GM12873 (cell line): ENCODE measurements around the gene VPS18.

Experiments used
- TF ChIP-seq, protein P1 (sequence below): IDR thresholded peaks from 2 replicates; pipeline ENCODE4 v1.5.1; 2012; ENCODE audit warnings: low read depth, mild to moderate bottlenecking, moderate library complexity, low read length, control low read depth; ENCODE audit not compliant: insufficient read depth; ENCODE audit errors: missing control alignments

Gene VPS18

DNA sequence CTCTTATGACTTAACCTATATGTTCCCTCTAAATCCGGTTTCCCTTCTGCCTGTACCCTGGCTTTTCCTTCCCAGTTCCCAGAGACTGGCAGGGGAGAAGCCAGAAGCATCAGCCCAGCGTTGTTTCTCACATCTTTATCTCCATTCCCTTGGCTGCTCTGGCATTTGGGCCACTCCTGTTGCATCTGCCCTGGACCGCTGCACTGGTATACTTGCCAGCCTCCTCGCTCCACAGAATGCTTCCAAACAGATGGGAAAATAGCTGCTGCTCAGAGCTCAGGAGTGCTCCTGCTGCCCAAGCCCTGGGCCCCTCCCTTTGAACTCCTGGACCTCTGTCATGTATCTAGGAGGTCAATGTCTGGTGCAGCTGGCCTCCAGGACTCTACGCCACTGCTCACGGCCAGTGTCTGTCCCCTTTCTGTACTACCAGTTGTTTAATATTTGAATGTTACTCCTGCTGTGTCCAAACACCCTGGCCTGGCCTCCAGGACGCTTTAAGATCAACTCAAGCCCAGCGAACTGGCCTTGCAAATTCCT is 43.6 kb upstream of the VPS18 start:
- TF ChIP-seq, protein P1, sequence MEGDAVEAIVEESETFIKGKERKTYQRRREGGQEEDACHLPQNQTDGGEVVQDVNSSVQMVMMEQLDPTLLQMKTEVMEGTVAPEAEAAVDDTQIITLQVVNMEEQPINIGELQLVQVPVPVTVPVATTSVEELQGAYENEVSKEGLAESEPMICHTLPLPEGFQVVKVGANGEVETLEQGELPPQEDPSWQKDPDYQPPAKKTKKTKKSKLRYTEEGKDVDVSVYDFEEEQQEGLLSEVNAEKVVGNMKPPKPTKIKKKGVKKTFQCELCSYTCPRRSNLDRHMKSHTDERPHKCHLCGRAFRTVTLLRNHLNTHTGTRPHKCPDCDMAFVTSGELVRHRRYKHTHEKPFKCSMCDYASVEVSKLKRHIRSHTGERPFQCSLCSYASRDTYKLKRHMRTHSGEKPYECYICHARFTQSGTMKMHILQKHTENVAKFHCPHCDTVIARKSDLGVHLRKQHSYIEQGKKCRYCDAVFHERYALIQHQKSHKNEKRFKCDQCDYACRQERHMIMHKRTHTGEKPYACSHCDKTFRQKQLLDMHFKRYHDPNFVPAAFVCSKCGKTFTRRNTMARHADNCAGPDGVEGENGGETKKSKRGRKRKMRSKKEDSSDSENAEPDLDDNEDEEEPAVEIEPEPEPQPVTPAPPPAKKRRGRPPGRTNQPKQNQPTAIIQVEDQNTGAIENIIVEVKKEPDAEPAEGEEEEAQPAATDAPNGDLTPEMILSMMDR, result no peak

DNA sequence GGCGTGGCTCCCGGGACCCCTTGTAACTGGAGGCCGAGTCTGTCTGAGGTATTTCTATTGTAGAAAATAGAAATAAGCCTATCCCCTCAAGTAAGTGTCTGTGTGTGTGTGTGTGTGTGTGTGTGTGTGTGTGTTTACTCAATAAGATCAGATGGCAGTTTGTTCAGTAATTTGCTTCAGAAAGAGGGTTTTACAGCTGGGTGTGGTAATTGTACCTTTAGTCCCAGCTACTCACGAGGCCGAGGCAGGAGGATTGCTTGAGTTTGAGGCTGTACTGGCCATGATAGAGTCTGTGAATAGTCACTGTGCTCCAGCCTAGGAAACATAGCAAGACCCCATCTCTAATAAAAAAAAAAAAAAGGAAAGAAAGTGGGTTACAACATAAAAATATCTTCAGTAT is 41.7 kb upstream of the VPS18 start:
- TF ChIP-seq, protein P1, result no peak

DNA sequence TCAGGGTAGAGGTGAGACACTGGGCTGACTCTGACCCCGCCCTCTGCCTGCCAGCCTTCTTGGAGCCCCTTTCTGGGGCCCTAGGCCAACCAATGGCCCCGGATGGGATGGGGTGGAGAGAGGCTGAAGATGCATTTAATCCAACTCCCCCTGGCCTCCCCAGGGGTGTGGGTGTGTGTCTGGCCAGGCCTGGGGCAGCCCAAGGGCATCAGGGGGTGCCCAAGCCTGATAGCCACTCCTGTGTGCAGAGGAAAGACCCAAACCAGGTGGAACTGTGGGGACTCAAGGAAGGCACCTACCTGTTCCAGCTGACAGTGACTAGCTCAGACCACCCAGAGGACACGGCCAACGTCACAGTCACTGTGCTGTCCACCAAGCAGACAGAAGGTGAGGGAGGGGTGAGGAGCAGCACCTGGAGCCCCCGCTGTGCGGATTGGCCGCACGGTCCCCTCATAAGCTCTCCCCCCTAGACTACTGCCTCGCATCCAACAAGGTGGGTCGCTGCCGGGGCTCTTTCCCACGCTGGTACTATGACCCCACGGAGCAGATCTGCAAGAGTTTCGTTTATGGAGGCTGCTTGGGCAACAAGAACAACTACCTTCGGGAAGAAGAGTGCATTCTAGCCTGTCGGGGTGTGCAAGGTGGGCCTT is 40.9 kb upstream of the VPS18 start:
- TF ChIP-seq, protein P1, result no peak

DNA sequence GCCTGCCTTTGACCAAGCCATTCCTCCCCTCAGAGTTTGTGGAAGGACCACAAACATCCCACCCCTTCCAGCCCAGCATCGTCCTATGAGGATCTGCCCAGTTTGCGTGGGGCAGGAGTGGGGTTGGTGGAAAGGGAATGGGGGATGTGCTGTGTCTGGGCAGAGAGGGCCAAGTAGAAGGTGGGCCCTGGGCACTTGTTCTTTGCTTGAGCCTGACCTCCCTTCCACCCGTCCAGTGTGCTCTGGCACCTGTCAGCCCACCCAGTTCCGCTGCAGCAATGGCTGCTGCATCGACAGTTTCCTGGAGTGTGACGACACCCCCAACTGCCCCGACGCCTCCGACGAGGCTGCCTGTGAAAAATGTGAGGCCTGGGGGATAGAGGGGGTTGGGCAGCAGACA is 40.1 kb upstream of the VPS18 start:
- TF ChIP-seq, protein P1, result no peak

DNA sequence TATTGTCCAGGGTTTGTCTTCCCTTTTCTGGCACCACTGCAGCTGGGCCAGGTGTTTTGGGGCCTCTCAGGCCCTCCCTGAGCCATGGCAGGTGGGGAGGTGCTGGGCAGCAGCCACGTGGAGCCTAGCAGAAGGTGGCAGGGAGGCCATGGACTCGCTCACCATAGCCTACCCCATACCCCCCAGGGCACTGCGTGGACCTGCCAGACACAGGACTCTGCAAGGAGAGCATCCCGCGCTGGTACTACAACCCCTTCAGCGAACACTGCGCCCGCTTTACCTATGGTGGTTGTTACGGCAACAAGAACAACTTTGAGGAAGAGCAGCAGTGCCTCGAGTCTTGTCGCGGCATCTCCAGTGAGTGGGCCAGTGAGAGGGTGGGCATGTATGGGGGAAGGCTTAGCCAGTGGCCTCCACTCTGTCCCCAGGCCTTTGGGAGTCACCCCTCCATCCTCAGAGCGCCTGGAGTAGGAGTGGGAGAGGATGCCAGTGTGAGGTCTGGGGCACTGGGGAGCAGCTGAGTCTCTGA is 38.5 kb upstream of the VPS18 start:
- TF ChIP-seq, protein P1, result no peak

DNA sequence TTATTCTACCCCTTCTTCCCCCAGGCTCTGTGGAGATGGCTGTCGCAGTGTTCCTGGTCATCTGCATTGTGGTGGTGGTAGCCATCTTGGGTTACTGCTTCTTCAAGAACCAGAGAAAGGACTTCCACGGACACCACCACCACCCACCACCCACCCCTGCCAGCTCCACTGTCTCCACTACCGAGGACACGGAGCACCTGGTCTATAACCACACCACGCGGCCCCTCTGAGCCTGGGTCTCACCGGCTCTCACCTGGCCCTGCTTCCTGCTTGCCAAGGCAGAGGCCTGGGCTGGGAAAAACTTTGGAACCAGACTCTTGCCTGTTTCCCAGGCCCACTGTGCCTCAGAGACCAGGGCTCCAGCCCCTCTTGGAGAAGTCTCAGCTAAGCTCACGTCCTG is 37.5 kb upstream of the VPS18 start:
- TF ChIP-seq, protein P1, result no peak

DNA sequence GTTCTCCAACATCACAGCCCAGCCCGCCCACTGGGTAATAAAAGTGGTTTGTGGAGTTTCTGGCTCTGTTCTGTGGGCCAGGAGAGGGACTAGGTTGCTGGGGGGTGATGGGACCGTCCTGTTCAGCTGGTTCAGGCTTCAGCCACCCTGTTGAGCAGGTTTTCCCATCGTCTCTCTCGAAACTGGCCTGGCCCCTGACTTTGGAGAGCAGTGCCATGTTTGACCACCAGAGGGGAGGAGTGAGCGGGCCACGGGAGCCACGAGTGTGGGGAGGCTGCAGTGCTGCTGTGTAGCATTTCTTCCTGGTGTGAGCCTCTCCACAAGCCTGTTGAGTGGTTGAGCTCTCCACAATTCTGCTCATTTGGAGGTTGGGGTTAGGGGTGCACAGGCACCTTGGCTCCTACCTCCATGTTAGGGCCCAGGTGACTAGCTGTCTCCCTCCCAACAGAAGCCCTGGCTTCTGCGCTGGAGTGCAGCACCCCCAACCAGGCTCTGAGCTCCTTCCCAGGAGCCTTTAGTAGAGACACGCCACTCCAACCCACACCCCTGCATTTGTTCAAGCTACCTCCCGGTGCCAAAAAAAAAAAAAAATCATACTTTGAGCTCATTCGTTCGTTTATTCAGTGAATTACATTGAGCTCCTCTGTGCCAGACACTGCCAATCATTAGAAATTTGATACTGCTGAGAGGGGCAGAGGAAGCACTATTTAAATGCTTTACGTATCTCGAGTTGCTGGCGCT is 36.5 kb upstream of the VPS18 start:
- TF ChIP-seq, protein P1, result peak; percentile 100
